Measurements from ENCODE around the gene TEDC2.

GRCh38 chr16:2487903-2488531, 28.1 kb downstream of the TEDC2 start:
- no peak for TF ChIP-seq TEAD4 (IDR thresholded peaks at IDR 0.05; ENCODE audit: borderline replicate concordance, insufficient read depth)
- no peak for TF ChIP-seq CTCF (IDR thresholded peaks at IDR 0.05)
- TF ChIP-seq REST (IDR thresholded peaks at IDR 0.05; ENCODE audit: low read depth, low read length) = no peak
- TF ChIP-seq RAD21 (IDR thresholded peaks at IDR 0.05; ENCODE audit: low read length) = no peak
- TF ChIP-seq EZH2phosphoT487 (IDR thresholded peaks at IDR 0.05; ENCODE audit: borderline replicate concordance, low read depth) = no peak
- no peak for TF ChIP-seq POLR2AphosphoS5 (IDR thresholded peaks at IDR 0.05; ENCODE audit: low read depth, low read length)
- TF ChIP-seq JUND (IDR thresholded peaks at IDR 0.05) = no peak
- no peak for TF ChIP-seq MAX (IDR thresholded peaks at IDR 0.05; ENCODE audit: low read depth)
- no peak for TF ChIP-seq FOXM1 (IDR thresholded peaks at IDR 0.05; ENCODE audit: low read depth)
- TF ChIP-seq EP300 (IDR thresholded peaks at IDR 0.05; ENCODE audit: borderline replicate concordance in 1 of 2, low read depth in 1 of 2, low read length in 1 of 2) = no peak
- TF ChIP-seq NFIC (IDR thresholded peaks at IDR 0.05; ENCODE audit: borderline replicate concordance) = no peak
- TF ChIP-seq MXI1 (IDR thresholded peaks at IDR 0.05; ENCODE audit: low read depth, low read length) = no peak
- TF ChIP-seq IRF3 (IDR thresholded peaks at IDR 0.05; ENCODE audit: low read depth, low read length) = no peak
